Activated T-helper 1 cell treated with Interleukin-2 at 50 U/mL for 16 hours (primary cell): ENCODE results near the gene SH3PXD2A.
"Not testable (repeated sequence)": the region's sequence is repeated elsewhere in the genome, so short reads cannot be mapped to it uniquely, and the experiment has no call there.

Source experiments
- DNase-seq: peaks from one replicate; pipeline ENCODE4 v3.0.0-alpha.2; 2020; ENCODE audit warnings: low read depth

The SH3PXD2A gene

GRCh38 chr10:103791858-103792257 lies 63.5 kb downstream of the SH3PXD2A start:
- DNase-seq, result no peak

DNA sequence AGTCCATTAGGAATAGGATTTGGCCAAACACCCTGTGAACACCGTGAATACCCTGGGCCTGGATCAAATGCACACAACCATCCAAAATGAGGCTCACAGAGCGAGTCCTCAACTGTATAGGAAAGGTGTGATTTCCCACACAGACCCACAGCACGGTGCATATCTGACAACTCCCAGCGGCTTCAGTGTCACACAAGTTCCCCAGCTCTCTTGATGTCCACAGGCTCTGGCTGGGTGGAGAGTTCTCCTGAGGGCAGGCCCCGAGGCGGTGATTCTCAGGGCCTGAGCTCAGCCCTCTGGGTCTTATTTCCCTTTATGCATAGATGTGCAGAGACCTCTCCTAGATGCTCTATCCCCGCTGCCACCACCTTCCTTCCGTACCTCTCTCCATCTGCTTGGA lies 64.1 kb downstream of the SH3PXD2A start:
- no peak for DNase-seq

- no peak for DNase-seq
Observed at GRCh38 chr10:103790580-103790979, 64.8 kb downstream of the SH3PXD2A start.

GRCh38 chr10:103789771-103790201 lies 65.6 kb downstream of the SH3PXD2A start:
- DNase-seq, result no peak

- no peak for DNase-seq
Observed at GRCh38 chr10:103789161-103789560, 66.2 kb downstream of the SH3PXD2A start.

DNA sequence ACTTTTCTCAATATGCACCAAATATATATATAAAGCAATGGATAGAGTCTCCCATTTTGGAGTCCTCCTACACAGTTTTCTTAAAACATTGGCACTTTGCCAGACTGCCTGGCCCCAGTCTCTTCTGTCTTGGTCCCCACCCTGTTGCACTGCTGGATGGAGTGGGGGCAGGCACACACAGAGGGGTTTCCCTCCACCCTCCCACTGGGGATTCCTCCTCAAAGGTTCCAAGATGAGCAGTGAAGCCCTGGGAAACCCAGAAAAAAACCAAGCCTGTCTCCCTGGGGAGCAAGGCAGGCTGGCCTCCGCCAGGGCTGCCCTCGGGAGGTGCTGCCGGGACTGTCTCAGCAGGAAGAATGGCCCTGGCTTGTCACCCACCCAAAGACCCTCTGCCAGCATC lies 68.0 kb downstream of the SH3PXD2A start:
- DNase-seq, result no peak

GRCh38 chr10:103786020-103786419 lies 69.4 kb downstream of the SH3PXD2A start:
- DNase-seq, result no peak

- no peak for DNase-seq
Observed at GRCh38 chr10:103784723-103785418, 70.5 kb downstream of the SH3PXD2A start.

- DNase-seq, result no peak
Observed at GRCh38 chr10:103784089-103784488, 71.3 kb downstream of the SH3PXD2A start.

DNA sequence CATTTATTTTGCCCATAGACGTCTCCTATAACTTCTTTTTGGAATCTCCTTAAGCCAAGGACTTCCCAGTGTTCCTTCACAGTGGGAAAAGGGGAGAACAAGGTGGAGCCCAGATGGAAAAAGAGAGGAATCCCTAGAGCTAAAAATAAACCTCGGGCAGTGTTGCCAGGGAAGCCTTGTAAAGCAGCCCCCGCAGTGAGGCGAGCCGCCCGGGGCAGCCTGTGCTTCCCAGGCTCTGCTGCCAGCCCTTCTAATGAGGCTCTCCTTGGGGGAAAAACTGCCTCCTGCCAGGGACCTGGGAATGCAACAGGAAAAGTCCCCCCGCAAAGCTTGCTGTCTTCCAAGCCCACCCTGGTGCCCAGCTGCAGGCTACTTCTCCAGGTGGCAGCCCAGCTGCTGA lies 71.7 kb downstream of the SH3PXD2A start:
- DNase-seq, result no peak

- DNase-seq, result no peak
Observed at GRCh38 chr10:103781329-103782061, 73.9 kb downstream of the SH3PXD2A start.

GRCh38 chr10:103780242-103781149 lies 74.9 kb downstream of the SH3PXD2A start:
- DNase-seq, result no peak

GRCh38 chr10:103778358-103779139 lies 76.8 kb downstream of the SH3PXD2A start:
- DNase-seq, result no peak

GRCh38 chr10:103776878-103777591 lies 78.3 kb downstream of the SH3PXD2A start:
- DNase-seq, result no peak

GRCh38 chr10:103775776-103776175 lies 79.6 kb downstream of the SH3PXD2A start:
- DNase-seq, result no peak

DNA sequence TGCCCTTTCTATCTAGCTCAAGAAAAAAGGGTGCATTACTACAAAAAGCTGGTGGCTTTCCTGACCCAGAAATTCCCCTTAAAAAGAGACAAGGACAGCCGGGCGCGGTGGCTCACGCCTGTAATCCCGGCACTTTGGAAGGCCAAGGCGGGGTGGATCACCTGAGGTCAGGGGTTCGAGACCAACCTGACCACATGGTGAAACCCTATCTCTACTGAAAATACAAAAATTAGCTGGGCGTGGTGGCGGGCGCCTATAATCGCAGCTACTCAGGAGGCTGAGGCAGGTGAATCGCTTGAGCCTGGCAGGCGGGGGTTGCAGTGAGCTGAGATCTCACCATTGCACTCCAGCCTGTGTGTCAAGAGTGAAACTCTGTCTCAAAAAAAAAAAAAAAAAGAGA lies 82.5 kb downstream of the SH3PXD2A start:
- DNase-seq, result not testable (repeated sequence)

GRCh38 chr10:103772096-103772845 lies 83.1 kb downstream of the SH3PXD2A start:
- peak; percentile 43 for DNase-seq

- no peak for DNase-seq
Observed at GRCh38 chr10:103770139-103770538, 85.2 kb downstream of the SH3PXD2A start.

DNA sequence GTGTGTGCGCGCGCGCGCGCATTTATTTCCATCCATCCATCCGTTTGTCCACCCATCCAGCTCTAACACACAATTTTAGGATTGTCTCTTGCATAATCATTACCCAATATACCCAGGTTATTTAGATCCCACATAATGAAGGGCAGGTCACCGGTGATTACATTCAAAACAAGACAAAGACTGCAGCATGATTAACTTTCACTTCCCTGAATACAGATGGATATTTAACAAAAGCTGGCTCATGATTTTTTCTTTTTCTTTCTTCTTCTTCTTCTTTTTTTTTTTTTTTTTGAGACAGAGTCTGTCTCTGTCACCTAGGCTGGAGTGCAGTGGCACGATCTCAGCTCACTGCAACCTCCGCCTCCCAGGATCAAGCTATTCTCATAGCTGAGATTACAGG lies 86.2 kb downstream of the SH3PXD2A start:
- DNase-seq, result no peak

- no peak for DNase-seq
Observed at GRCh38 chr10:103768345-103768744, 87.0 kb downstream of the SH3PXD2A start.
